Stimulated activated CD4-positive, alpha-beta T cell treated with anti-CD3 and anti-CD28 coated beads, Interleukin-4, amount 100 ng/mL, for 4 hours (primary cell): Measurements from ENCODE around the gene CC2D1B.

Experiments
- DNase-seq, 2 experiments: peaks; one replicate each; pipeline ENCODE4 v3.0.0-alpha.2; 2020

CC2D1B gene

GRCh38 chr1:52305417-52306226 is 60.4 kb downstream of the CC2D1B start:
- DNase-seq = no peak
